HG02884 (cell line): ENCODE results near the gene NARS2.

Source experiments
- ATAC-seq: cut with Tn5 transposase; IDR thresholded peaks from one replicate; pipeline ENCODE4 v1.9.1; 2021; ENCODE audit warnings: mild to moderate bottlenecking, moderate library complexity; ENCODE audit not compliant: unreplicated experiment

NARS2 gene

GRCh38 chr11:78450866-78451265, 123.8 kb downstream of the NARS2 start:
- ATAC-seq = no peak

- no peak for ATAC-seq
These were observed 124.8 kb downstream of the NARS2 start for GRCh38 chr11:78449866-78450265.

- no peak for ATAC-seq
These were observed 128.5 kb downstream of the NARS2 start for GRCh38 chr11:78446210-78446609.

GRCh38 chr11:78444726-78445125, 129.9 kb downstream of the NARS2 start:
- ATAC-seq = no peak

GRCh38 chr11:78441956-78442355, 132.7 kb downstream of the NARS2 start:
- ATAC-seq = no peak

GRCh38 chr11:78438298-78438975, 136.2 kb downstream of the NARS2 start:
- ATAC-seq = no peak

- no peak for ATAC-seq
These were observed 141.7 kb downstream of the NARS2 start for GRCh38 chr11:78432956-78433355.

GRCh38 chr11:78432058-78432515, 142.6 kb downstream of the NARS2 start:
- no peak for ATAC-seq

- no peak for ATAC-seq
These were observed 145.0 kb downstream of the NARS2 start for GRCh38 chr11:78429660-78430059.

GRCh38 chr11:78429209-78429608, 145.5 kb downstream of the NARS2 start:
- no peak for ATAC-seq

GRCh38 chr11:78428773-78429172, 145.9 kb downstream of the NARS2 start:
- no peak for ATAC-seq

GRCh38 chr11:78428266-78428636, 146.4 kb downstream of the NARS2 start:
- ATAC-seq = no peak

- ATAC-seq = peak; percentile 50
These were observed 146.9 kb downstream of the NARS2 start for GRCh38 chr11:78427615-78428265.

GRCh38 chr11:78426845-78427244, 147.8 kb downstream of the NARS2 start:
- ATAC-seq = no peak

GRCh38 chr11:78425399-78426070, 149.1 kb downstream of the NARS2 start:
- ATAC-seq = no peak

- ATAC-seq = peak; percentile 29
These were observed 150.1 kb downstream of the NARS2 start for GRCh38 chr11:78424334-78425270.

- ATAC-seq = no peak
These were observed 151.4 kb downstream of the NARS2 start for GRCh38 chr11:78423241-78423640.

GRCh38 chr11:78420796-78421209, 153.9 kb downstream of the NARS2 start:
- ATAC-seq = no peak

GRCh38 chr11:78420255-78420764, 154.4 kb downstream of the NARS2 start:
- no peak for ATAC-seq

GRCh38 chr11:78419327-78419726, 155.3 kb downstream of the NARS2 start:
- ATAC-seq = no peak
